Measurements from ENCODE around the gene TNRC6C. TPM values are rescaled to one million over a fixed set of nuclear protein-coding genes. Genes with fewer than 3 reads are reported as not detected.
"Not testable (repeated sequence)": the region's sequence is repeated elsewhere in the genome, so short reads cannot be mapped to it uniquely, and the experiment has no call there.

TNRC6C gene
- total RNA-seq, 1 donor from 2014 or later = 6.5 TPM

- no peak for DNase-seq (ENCODE audit: low read depth, low spot score)
Observed at GRCh38 chr17:77929871-77930436, 28.5 kb upstream of the TNRC6C start.

- no peak for DNase-seq (ENCODE audit: low read depth, low spot score)
Observed at GRCh38 chr17:77930780-77931768, 27.4 kb upstream of the TNRC6C start.

GRCh38 chr17:77933777-77934398, 24.6 kb upstream of the TNRC6C start:
- no peak for DNase-seq (ENCODE audit: low read depth, low spot score)

GRCh38 chr17:77935121-77935571, 23.4 kb upstream of the TNRC6C start:
- DNase-seq (ENCODE audit: low read depth, low spot score) = no peak

- DNase-seq (ENCODE audit: low read depth, low spot score) = not testable (repeated sequence)
Observed at GRCh38 chr17:77935744-77936143, 22.8 kb upstream of the TNRC6C start.

GRCh38 chr17:77936881-77937280, 21.6 kb upstream of the TNRC6C start:
- no peak for DNase-seq (ENCODE audit: low read depth, low spot score)

- no peak for DNase-seq (ENCODE audit: low read depth, low spot score)
Observed at GRCh38 chr17:77941004-77941403, 17.5 kb upstream of the TNRC6C start.

GRCh38 chr17:77942112-77942988, 16.2 kb upstream of the TNRC6C start:
- DNase-seq (ENCODE audit: low read depth, low spot score) = no peak

- no peak for DNase-seq (ENCODE audit: low read depth, low spot score)
Observed at GRCh38 chr17:77943971-77944370, 14.5 kb upstream of the TNRC6C start.

GRCh38 chr17:77944390-77945222, 13.9 kb upstream of the TNRC6C start:
- no peak for DNase-seq (ENCODE audit: low read depth, low spot score)

GRCh38 chr17:77946900-77947645, 11.4 kb upstream of the TNRC6C start:
- DNase-seq (ENCODE audit: low read depth, low spot score) = no peak

GRCh38 chr17:77948690-77949114, 9.8 kb upstream of the TNRC6C start:
- DNase-seq (ENCODE audit: low read depth, low spot score) = no peak

GRCh38 chr17:77951123-77951522, 7.4 kb upstream of the TNRC6C start:
- DNase-seq (ENCODE audit: low read depth, low spot score) = no peak

- no peak for DNase-seq (ENCODE audit: low read depth, low spot score)
Observed at GRCh38 chr17:77952368-77952767, 6.1 kb upstream of the TNRC6C start.

- DNase-seq (ENCODE audit: low read depth, low spot score) = no peak
Observed at GRCh38 chr17:77957235-77957856, 1.2 kb upstream of the TNRC6C start.

GRCh38 chr17:77958716-77959125, 218 bp downstream of the TNRC6C start:
- no peak for DNase-seq (ENCODE audit: low read depth, low spot score)

GRCh38 chr17:77959126-77959925, 823 bp downstream of the TNRC6C start:
- DNase-seq (ENCODE audit: low read depth, low spot score) = no peak

GRCh38 chr17:77959926-77960521, 1.5 kb downstream of the TNRC6C start:
- DNase-seq (ENCODE audit: low read depth, low spot score) = no peak

Data from pulmonary artery endothelial cell (primary cell).